Activated CD8-positive, alpha-beta memory T cell treated with anti-CD3 and anti-CD28 coated beads for 24 hours (primary cell): ENCODE data around the gene MTCL1.

ENCODE experiments used
- DNase-seq: peaks from one replicate; pipeline ENCODE4 v3.0.0-alpha.2; 2020

Gene MTCL1

GRCh38 chr18:8715599-8715998, 10.2 kb downstream of the MTCL1 start:
- DNase-seq: no peak

GRCh38 chr18:8717011-8717770, 11.8 kb downstream of the MTCL1 start:
- no peak for DNase-seq

- DNase-seq: no peak
These were observed 13.1 kb downstream of the MTCL1 start for GRCh38 chr18:8718401-8718913.

GRCh38 chr18:8719192-8719591, 13.8 kb downstream of the MTCL1 start:
- DNase-seq: no peak

GRCh38 chr18:8720141-8720540, 14.8 kb downstream of the MTCL1 start:
- no peak for DNase-seq

- DNase-seq: no peak
These were observed 15.8 kb downstream of the MTCL1 start for GRCh38 chr18:8721094-8721669.

GRCh38 chr18:8721716-8722115, 16.4 kb downstream of the MTCL1 start:
- no peak for DNase-seq

- DNase-seq: no peak
These were observed 17.8 kb downstream of the MTCL1 start for GRCh38 chr18:8722946-8723820.

- DNase-seq: no peak
These were observed 19.1 kb downstream of the MTCL1 start for GRCh38 chr18:8724452-8724851.

- no peak for DNase-seq
These were observed 20.9 kb downstream of the MTCL1 start for GRCh38 chr18:8726281-8726680.

GRCh38 chr18:8726963-8727705, 21.8 kb downstream of the MTCL1 start:
- DNase-seq: no peak

GRCh38 chr18:8730080-8730827, 24.9 kb downstream of the MTCL1 start:
- no peak for DNase-seq

- DNase-seq: no peak
These were observed 27.3 kb downstream of the MTCL1 start for GRCh38 chr18:8732442-8733360.

GRCh38 chr18:8734496-8734895, 29.1 kb downstream of the MTCL1 start:
- no peak for DNase-seq

- no peak for DNase-seq
These were observed 29.9 kb downstream of the MTCL1 start for GRCh38 chr18:8735274-8735673.

GRCh38 chr18:8741117-8741516, 35.8 kb downstream of the MTCL1 start:
- no peak for DNase-seq

GRCh38 chr18:8741532-8741931, 36.2 kb downstream of the MTCL1 start:
- DNase-seq: no peak

- no peak for DNase-seq
These were observed 37.3 kb downstream of the MTCL1 start for GRCh38 chr18:8742387-8743361.

GRCh38 chr18:8744038-8744437, 38.7 kb downstream of the MTCL1 start:
- no peak for DNase-seq

- no peak for DNase-seq
These were observed 39.3 kb downstream of the MTCL1 start for GRCh38 chr18:8744656-8745055.
